K562 (cell line): ENCODE results near the gene NSUN2.

Source experiments
- ARID2 ChIP-seq: fragments of 450-650 bp; IDR thresholded peaks from 2 replicates; pipeline ENCODE4 v1.6.1; 2017; ENCODE audit warnings: antibody characterized with exemption, mild to moderate bottlenecking
- BCLAF1 ChIP-seq, 2 experiments: fragments of 450-650 bp in 1 of 2; IDR thresholded peaks; 2 replicates each; pipeline ENCODE4 v1.6.1; 2011 to 2017; ENCODE audit warnings: low read depth in 2 of 2, antibody characterized with exemption in 1 of 2, borderline replicate concordance in 1 of 2, low read length in 1 of 2, mild to moderate bottlenecking in 1 of 2, mixed read lengths in 1 of 2; ENCODE audit not compliant: control insufficient read depth in 1 of 2
- POLR2A ChIP-seq: fragments of 450-650 bp; conservative IDR thresholded peaks from 2 replicates; pipeline ENCODE4 v1.6.1; 2016
- YY1 ChIP-seq, 3 experiments: IDR thresholded peaks; 2 replicates each; pipeline ENCODE4 v1.6.1; 2011; ENCODE audit warnings: low read length in 2 of 3, mild to moderate bottlenecking in 2 of 3, moderate library complexity in 2 of 3, borderline replicate concordance in 1 of 3, control low read depth in 1 of 3, low read depth in 1 of 3; ENCODE audit not compliant: insufficient read depth in 3 of 3, insufficient replicate concordance in 2 of 3, control insufficient read depth in 1 of 3, insufficient read length in 1 of 3; ENCODE audit errors: extremely low read depth in 1 of 3
- ZNF785 ChIP-seq: fragments of 250-450 bp; sonication (Bioruptor Pico); IDR thresholded peaks from 2 replicates; pipeline ENCODE4 v1.4.0; 2020; ENCODE audit warnings: mild to moderate bottlenecking

- no peak for TF ChIP-seq ARID2
- no peak for TF ChIP-seq BCLAF1 (IDR thresholded peaks at IDR 0.05; ENCODE audit: borderline replicate concordance in 1 of 2, control insufficient read depth in 1 of 2, low read depth in 2 of 2, low read length in 1 of 2)
- TF ChIP-seq YY1 (IDR thresholded peaks at IDR 0.05; ENCODE audit: borderline replicate concordance in 1 of 3, control insufficient read depth in 1 of 3, extremely low read depth in 1 of 3, insufficient read depth in 3 of 3, insufficient read length in 1 of 3, insufficient replicate concordance in 2 of 3, low read depth in 1 of 3, low read length in 2 of 3), result no peak
- no peak for TF ChIP-seq ZNF785
- no peak for TF ChIP-seq POLR2A
Observed at GRCh38 chr5:6590581-6590980, 42.3 kb downstream of the NSUN2 start.
